ENCODE results near the gene CFAP61.

- TF ChIP-seq GATA2 (IDR thresholded peaks at IDR 0.05; ENCODE audit: low read depth, low read length) (no peak), GATA3 (IDR thresholded peaks at IDR 0.05; ENCODE audit: low read depth, low read length) (no peak)
Observed at GRCh38 chr20:20205141-20205861, 153.0 kb downstream of the CFAP61 start.

Data from SH-SY5Y (cell line).